ENCODE results near the gene ANKRD44. TPM values are rescaled to one million over a fixed set of nuclear protein-coding genes. Genes with fewer than 3 reads are reported as not detected.

ANKRD44 gene
- total and polyA plus RNA-seq, 2 of the 8 experiments (the other 6 are each of a cell fraction or from before 2014, with no cell fraction given) = 1.2 to 1.3 TPM

GRCh38 chr2:197311421-197312033 is 947 bp upstream of the ANKRD44 start:
- Histone ChIP-seq H3K4me3 (ENCODE audit: extremely low read depth in 1 of 4, insufficient read depth in 2 of 4, low read depth in 3 of 4, low read length in 4 of 4) (peak overlapping the region in 3 of 4 experiments; percentile 29 to 80 (median 69); a peak in 5 of 8 replicates), H4K8ac (ENCODE audit: extremely low read depth, insufficient read depth, low read length) (no peak overlapping the region), H3K9ac (replicated peaks in 1 of 4; ENCODE audit: extremely low read depth in 1 of 4, low read depth in 3 of 4, low read length in 3 of 4) (no peak overlapping the region), H2BK20ac (ENCODE audit: low read length) (no peak overlapping the region), H2BK15ac (ENCODE audit: low read length) (no peak overlapping the region), H3K56ac (replicated peaks; ENCODE audit: insufficient read length, low read depth, low read length) (no peak overlapping the region), H3K4me2 (ENCODE audit: insufficient read depth in 1 of 2, low read depth in 2 of 2, low read length in 2 of 2) (peak overlapping the region; percentile 41 to 93), H4K5ac (ENCODE audit: insufficient read length, low read depth, low read length) (no peak overlapping the region), H3K18ac (ENCODE audit: extremely low read depth, low read length) (no peak overlapping the region), H3K23ac (ENCODE audit: insufficient read length) (no peak overlapping the region), H3K27ac (ENCODE audit: low read depth, low read length) (no peak overlapping the region), H3K23me2 (ENCODE audit: low read depth, low read length) (peaks cover 6% of the 10 kb centered on the region), H2BK120ac (replicated peaks; ENCODE audit: low read depth, low read length) (no peak overlapping the region), H3K4me1 (replicated peaks in 1 of 4; ENCODE audit: control insufficient read depth in 3 of 4, insufficient read depth in 4 of 4, low read length in 3 of 4) (peaks cover 0 to 5% (median 3%) of the 10 kb centered on the region in 4 experiments; a peak in 4 of 7 replicates), H4K91ac (replicated peaks; ENCODE audit: insufficient read length, low read length) (no peak overlapping the region), H2BK12ac (ENCODE audit: low read depth, low read length) (no peak overlapping the region), H3K27me3 (replicated peaks in 1 of 4; ENCODE audit: control insufficient read depth in 3 of 4, extremely low read depth in 1 of 4, insufficient read depth in 3 of 4, low read length in 3 of 4) (peaks cover 9 to 34% (median 16%) of the 10 kb centered on the region in 4 experiments), H3K14ac (ENCODE audit: insufficient read length) (no peak overlapping the region), H3K9me3 (ENCODE audit: insufficient read depth in 2 of 2, low read depth in 1 of 2, low read length in 1 of 2) (no peaks in the 10 kb centered on the region), H3K79me1 (ENCODE audit: low read depth, low read length) (no peaks in the 10 kb centered on the region), H3K79me2 (ENCODE audit: control insufficient read depth in 1 of 2, insufficient read depth in 2 of 2, low read length in 2 of 2) (no peaks in the 10 kb centered on the region), H2BK5ac (ENCODE audit: low read depth, low read length) (no peak overlapping the region), H3K4ac (replicated peaks; ENCODE audit: insufficient read length, low read depth, low read length) (no peak overlapping the region), H2AK5ac (ENCODE audit: low read depth, low read length) (no peak overlapping the region), H3K36me3 (ENCODE audit: control insufficient read depth in 2 of 4, insufficient read depth in 4 of 4, low read length in 3 of 4) (no peaks in the 10 kb centered on the region), H4K20me1 (replicated peaks in 1 of 2; ENCODE audit: control insufficient read depth in 1 of 2, insufficient read depth in 2 of 2, low read length in 2 of 2) (no peaks in the 10 kb centered on the region), H2AFZ (ENCODE audit: low read length) (peak overlapping the region; percentile 96)
- POLR2A ChIA-PET (ENCODE audit: partially characterized antibody) = interaction anchor here (1.0 kb wide), 1 partner anchor 9 kb away, joined by 3 read pairs; no protein-coding TSS in a partner anchor
- CTCF ChIA-PET (ENCODE audit: partially characterized antibody) = interaction anchor here (0.7 to 3.7 kb wide), 20 partner anchors 9 to 502 kb away, joined by 3 to 17 read pairs (median 4); partner anchors contain the start of gene C2orf66
- WGBS, 2 experiments (ENCODE audit: extremely low coverage in 1 of 2, insufficient coverage in 1 of 2, insufficient read length in 1 of 2, insufficient replicate concordance in 2 of 2, low coverage in 1 of 2, low lambda C conversion rate in 2 of 2, missing lambda C conversion rate in 1 of 2) = 62% methylated on average over 6 of the region's 6 CpGs; no CpG with 5 or more reads in 1 of the 2 experiments
- FAIRE-seq (no peak), DNase-seq (ENCODE audit: low read depth in 1 of 2, low spot score in 2 of 2) (no peak)
- TF ChIP-seq GTF2F1 (IDR thresholded peaks at IDR 0.05; ENCODE audit: borderline replicate concordance, low read depth, low read length) = no peak
- 0 out of 4 replicates have a peak, but pooled peaks of 1 of the 2 experiments have one; percentile 5 for TF ChIP-seq SIN3A (conservative IDR thresholded peaks at IDR 0.05 in 1 of 2, IDR thresholded peaks at IDR 0.05 in 1 of 2; ENCODE audit: low read depth in 1 of 2, low read length in 2 of 2)
- no peak for TF ChIP-seq JUN (IDR thresholded peaks at IDR 0.05; ENCODE audit: low read depth, low read length)
- TF ChIP-seq RBBP5 (IDR thresholded peaks at IDR 0.05; ENCODE audit: borderline replicate concordance, low read depth, low read length) = no peak
- no peak for TF ChIP-seq FOSL1 (IDR thresholded peaks at IDR 0.05; ENCODE audit: insufficient read depth, low read depth, low read length)

Measured in H1 (cell line).